Fibroblast of lung (primary cell): ENCODE measurements around the gene CADPS.

Experiments
- CTCF ChIP-seq, 2 donors: IDR thresholded peaks in 1 of 2; conservative IDR thresholded peaks in 1 of 2; 1 replicate in 1 of 2; 2 replicates in 1 of 2; pipeline ENCODE4 v1.5.1; 2011 to 2012; ENCODE audit warnings: low read length in 2 of 2, control low read depth in 1 of 2, inconsistent platforms in 1 of 2, low read depth in 1 of 2, mild to moderate bottlenecking in 1 of 2
- EZH2 ChIP-seq: IDR thresholded peaks from 2 replicates; pipeline ENCODE4 v1.5.1; 2012; ENCODE audit warnings: low read length, control low read depth, mild to moderate bottlenecking; ENCODE audit errors: missing control alignments

GRCh38 chr3:62371720-62372591 is 503.3 kb downstream of the CADPS start:
- TF ChIP-seq CTCF (conservative IDR thresholded peaks at IDR 0.05 in 1 of 2, IDR thresholded peaks at IDR 0.05 in 1 of 2; ENCODE audit: low read depth in 1 of 2, low read length in 2 of 2), result no peak
- TF ChIP-seq EZH2, result peak; percentile 19
